Memory B cell (primary cell): ENCODE results near the gene PRELID2.
A peak's percentile ranks its signal among the peaks of the same experiment; 100 is the strongest.
"Not testable (repeated sequence)": the region's sequence is repeated elsewhere in the genome, so short reads cannot be mapped to it uniquely, and the experiment has no call there.

ENCODE experiments used
- ATAC-seq: fragments of 150-1000 bp; cut with Tn5 transposase; 2 replicates; pipeline ENCODE4 v1.10.0; 2021; ENCODE audit warnings: low read depth, mild to moderate bottlenecking, moderate library complexity
- DNase-seq, 2 donors: peaks; one replicate each; pipeline ENCODE4 v3.0.0; 2022; ENCODE audit warnings: low spot score in 2 of 2
- H3K27ac Mint-ChIP-seq: one replicate; pipeline ENCODE4 v1.8.0; 2022; ENCODE audit warnings: mild to moderate bottlenecking, moderate library complexity, mixed read lengths
- H3K27me3 Mint-ChIP-seq: one replicate; pipeline ENCODE4 v1.8.0; 2022; ENCODE audit warnings: mixed read lengths
- H3K36me3 Mint-ChIP-seq: one replicate; pipeline ENCODE4 v1.8.0; 2022; ENCODE audit warnings: mild to moderate bottlenecking, mixed read lengths
- H3K4me1 Mint-ChIP-seq: one replicate; pipeline ENCODE4 v1.8.0; 2022; ENCODE audit warnings: mixed read lengths
- H3K4me3 Mint-ChIP-seq: one replicate; pipeline ENCODE4 v1.8.0; 2022; ENCODE audit warnings: mild to moderate bottlenecking, moderate library complexity, mixed read lengths
- H3K9me3 Mint-ChIP-seq: one replicate; pipeline ENCODE4 v1.8.0; 2022; ENCODE audit warnings: mixed read lengths

PRELID2 gene

DNA sequence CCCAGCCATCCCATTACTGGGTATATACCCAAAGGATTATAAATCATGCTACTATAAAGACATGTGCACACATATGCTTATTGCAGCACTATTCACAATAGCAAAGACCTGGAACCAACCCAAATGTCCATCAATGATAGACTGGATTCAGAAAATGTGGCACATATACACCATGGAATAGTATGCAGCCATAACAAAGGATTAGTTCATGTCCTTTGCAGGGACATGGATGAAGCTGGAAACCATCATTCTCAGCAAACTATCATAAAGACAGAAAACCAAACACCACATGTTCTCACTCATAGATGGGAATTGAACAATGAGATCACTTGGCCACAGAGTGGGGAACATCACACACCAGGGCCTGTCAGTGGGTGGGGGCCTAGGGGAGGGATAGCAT is 36.6 kb downstream of the PRELID2 start:
- not testable (repeated sequence) for H3K36me3 Mint-ChIP-seq, H3K27me3 Mint-ChIP-seq, H3K27ac Mint-ChIP-seq, H3K4me1 Mint-ChIP-seq, H3K9me3 Mint-ChIP-seq, DNase-seq, ATAC-seq, H3K4me3 Mint-ChIP-seq

DNA sequence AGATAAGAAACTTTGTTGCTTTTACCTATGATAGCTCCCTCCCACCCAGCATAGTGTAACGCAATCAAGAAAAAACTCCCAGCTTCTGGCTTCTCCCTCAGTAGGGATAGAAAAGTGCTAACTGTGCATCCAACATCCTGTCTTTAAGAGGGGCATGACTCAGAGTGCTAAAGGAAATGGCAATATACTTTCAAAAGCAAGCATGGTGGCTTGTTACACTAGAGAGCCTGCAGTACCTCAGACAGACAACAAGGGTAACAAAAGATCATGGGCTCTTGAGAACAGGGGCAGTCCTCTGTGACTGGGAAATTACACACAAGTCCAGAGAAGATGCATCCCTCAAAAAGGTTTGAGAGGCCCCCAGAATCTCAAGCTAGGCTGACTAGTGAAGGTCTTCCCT is 37.8 kb downstream of the PRELID2 start:
- Mint-ChIP-seq H3K27ac (no peak overlapping the region), H3K27me3 (no peaks in the 10 kb centered on the region), H3K4me3 (no peak overlapping the region), H3K9me3 (peaks cover 4% of the 10 kb centered on the region), H3K4me1 (no peaks in the 10 kb centered on the region), H3K36me3 (peaks cover 6% of the 10 kb centered on the region)
- DNase-seq (no peak), ATAC-seq (no peak)

DNA sequence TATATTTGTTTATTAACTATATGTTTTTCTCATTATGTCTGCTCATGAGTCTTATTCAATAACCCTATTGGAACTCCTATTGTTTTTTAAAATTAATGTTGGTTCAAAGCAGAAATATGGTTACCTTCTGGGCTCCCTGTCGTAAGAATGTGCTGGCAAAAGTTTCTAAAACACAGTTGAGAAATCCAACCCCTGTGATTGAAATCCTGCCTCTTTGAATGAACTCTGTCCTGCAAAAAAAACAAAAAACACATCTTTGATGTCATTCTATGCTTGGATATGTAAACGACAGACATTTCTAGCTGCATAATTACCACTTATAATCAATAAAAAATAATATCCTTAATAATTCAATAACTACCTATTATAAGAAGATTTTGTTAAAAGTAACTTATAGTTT is 38.8 kb downstream of the PRELID2 start:
- Mint-ChIP-seq H3K9me3 (peaks cover 4% of the 10 kb centered on the region), H3K4me1 (no peaks in the 10 kb centered on the region), H3K36me3 (peaks cover 4% of the 10 kb centered on the region), H3K4me3 (no peak overlapping the region), H3K27me3 (no peaks in the 10 kb centered on the region), H3K27ac (no peak overlapping the region)
- ATAC-seq (no peak), DNase-seq (no peak)

DNA sequence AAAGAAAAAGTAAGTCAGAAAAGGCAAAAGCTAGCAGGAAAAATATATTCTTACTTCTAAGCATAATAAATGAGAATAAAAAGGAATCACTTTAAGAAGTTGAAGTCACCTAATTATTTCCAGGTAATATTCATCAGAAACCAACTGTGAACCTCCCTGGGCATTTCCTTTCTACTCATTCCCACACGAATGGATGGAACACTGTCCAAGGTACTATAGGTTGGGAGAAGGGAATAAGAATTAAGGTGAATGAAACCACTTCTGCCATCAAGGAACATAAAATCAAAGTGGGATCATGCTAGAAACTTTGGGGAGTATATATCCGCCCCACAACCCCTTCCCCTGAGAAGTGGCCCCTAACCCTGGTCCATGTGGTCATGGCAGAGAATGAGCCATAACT is 41.6 kb downstream of the PRELID2 start:
- H3K27ac Mint-ChIP-seq: no peak overlapping the region
- DNase-seq (no peak), ATAC-seq (no peak)
- no peaks in the 10 kb centered on the region for H3K27me3 Mint-ChIP-seq
- H3K9me3 Mint-ChIP-seq: peaks cover 6% of the 10 kb centered on the region
- peaks cover 4% of the 10 kb centered on the region for H3K36me3 Mint-ChIP-seq
- H3K4me1 Mint-ChIP-seq: no peaks in the 10 kb centered on the region
- H3K4me3 Mint-ChIP-seq: no peak overlapping the region

DNA sequence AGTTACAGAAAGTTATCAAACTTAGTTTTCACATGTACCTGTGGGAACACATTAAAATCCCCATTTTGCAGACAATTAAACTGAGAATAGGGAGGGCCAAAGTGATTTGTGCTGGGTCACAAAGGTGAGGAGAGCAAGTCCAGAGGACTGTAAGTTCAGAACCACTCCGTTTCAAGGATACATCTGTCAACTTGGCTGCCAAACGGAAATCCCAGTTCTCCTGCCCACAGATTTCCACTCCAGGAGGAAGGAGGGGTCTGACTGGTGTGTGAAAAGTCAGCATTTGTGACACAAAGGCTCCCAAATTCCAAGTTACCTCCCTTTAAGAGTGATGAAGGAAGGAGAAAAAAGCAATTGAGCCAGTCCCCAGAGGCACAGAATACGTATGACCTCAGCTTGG is 42.3 kb downstream of the PRELID2 start:
- Mint-ChIP-seq H3K4me3 (no peak overlapping the region), H3K9me3 (peaks cover 4% of the 10 kb centered on the region), H3K27ac (no peak overlapping the region), H3K27me3 (no peaks in the 10 kb centered on the region), H3K36me3 (peaks cover 5% of the 10 kb centered on the region), H3K4me1 (no peaks in the 10 kb centered on the region)
- DNase-seq: no peak
- ATAC-seq: no peak

DNA sequence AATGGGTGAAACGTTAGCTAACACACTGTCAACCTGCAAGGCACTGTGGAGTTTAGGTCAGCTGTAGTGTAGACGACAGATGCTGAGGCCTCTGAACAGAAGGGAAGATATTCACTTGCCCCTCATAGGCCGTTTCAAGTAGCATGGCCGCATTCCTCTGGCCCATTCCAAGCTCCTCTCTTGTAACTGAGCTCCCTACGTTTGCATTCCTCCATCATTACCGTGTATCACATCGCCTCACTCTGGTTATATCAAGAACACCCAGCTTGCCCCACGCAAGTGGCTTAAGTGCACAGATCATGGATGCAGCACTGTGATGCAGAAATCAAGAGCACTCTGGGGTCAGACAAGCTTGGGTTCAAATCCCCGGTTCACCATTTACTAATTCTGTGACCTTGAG is 43.3 kb downstream of the PRELID2 start:
- ATAC-seq (no peak), DNase-seq (no peak)
- Mint-ChIP-seq H3K4me3 (no peak overlapping the region), H3K27ac (no peak overlapping the region), H3K27me3 (no peaks in the 10 kb centered on the region), H3K9me3 (peaks cover 2% of the 10 kb centered on the region), H3K36me3 (peaks cover 6% of the 10 kb centered on the region), H3K4me1 (no peaks in the 10 kb centered on the region)

DNA sequence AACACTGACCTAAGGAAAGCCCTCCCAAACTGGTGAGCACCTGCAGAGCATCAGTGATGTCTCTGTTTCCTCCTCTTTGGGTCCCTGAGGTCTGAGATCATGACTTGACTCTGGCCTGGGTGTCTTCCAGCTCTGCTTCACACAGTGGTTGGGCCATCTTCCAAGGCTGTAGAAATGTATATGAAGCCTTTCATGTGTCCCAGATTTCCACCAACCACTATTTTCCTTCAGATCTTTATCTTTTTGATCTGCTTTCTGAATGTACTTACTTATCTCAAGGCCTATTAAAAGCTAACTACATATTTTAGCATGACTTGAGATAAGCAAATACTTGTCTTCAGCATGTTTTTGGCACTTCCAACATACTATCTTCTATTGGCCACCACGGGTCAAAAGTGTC is 47.1 kb downstream of the PRELID2 start:
- Mint-ChIP-seq H3K9me3 (peaks cover 2% of the 10 kb centered on the region), H3K4me1 (no peaks in the 10 kb centered on the region), H3K27ac (peak overlapping the region; percentile 36), H3K4me3 (no peak overlapping the region), H3K27me3 (no peaks in the 10 kb centered on the region), H3K36me3 (peaks cover 7% of the 10 kb centered on the region)
- no peak for DNase-seq
- no peak for ATAC-seq

DNA sequence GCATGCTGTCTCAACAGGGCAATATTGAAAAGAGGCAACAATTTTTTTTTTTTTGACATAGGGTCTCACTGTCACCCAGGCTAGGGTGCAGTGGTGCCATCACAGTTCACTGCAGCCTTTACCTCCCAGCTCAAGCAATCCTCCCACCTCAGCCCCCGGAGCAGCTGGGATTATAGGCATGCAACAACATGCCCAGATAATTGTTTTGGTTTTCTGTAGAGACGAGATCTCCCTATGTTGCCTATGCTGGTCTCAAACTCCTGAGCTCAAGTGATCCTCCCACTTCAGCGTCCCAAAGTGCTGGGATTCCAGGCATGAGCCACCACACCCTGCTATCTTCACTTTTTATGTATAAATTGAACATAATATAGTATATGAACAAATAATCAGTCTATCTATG is 47.6 kb downstream of the PRELID2 start:
- H3K27me3 Mint-ChIP-seq: no peaks in the 10 kb centered on the region

DNA sequence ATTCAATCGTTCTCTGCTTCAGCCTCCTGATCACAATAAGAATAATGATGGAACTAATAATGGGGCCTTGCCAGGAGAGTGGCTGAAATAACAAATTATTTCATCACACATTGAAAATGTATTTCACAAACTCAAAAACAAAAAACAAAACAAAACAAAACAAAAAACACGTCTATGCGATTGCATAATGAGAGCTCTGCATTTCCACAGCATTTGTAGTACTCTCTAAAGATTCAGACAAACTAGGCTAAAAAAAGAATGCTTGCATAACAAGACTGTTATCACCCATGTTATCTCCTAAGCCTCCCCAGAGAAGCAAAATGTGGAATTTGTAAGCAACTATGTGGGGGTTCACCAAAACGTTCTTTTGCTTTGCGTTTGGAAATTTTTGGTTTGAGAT is 48.1 kb downstream of the PRELID2 start:
- Mint-ChIP-seq H3K4me3 (no peak overlapping the region), H3K36me3 (peaks cover 7% of the 10 kb centered on the region), H3K4me1 (no peaks in the 10 kb centered on the region), H3K27ac (no peak overlapping the region), H3K27me3 (no peaks in the 10 kb centered on the region), H3K9me3 (peaks cover 2% of the 10 kb centered on the region)
- no peak for DNase-seq
- no peak for ATAC-seq

More for the DNA sequence above, 47.6 kb downstream of the PRELID2 start:
- H3K4me1 Mint-ChIP-seq: no peaks in the 10 kb centered on the region
- peaks cover 2% of the 10 kb centered on the region for H3K9me3 Mint-ChIP-seq
- DNase-seq (no peak), ATAC-seq (no peak)
- no peak overlapping the region for H3K4me3 Mint-ChIP-seq
- H3K27ac Mint-ChIP-seq: no peak overlapping the region
- peaks cover 7% of the 10 kb centered on the region for H3K36me3 Mint-ChIP-seq

DNA sequence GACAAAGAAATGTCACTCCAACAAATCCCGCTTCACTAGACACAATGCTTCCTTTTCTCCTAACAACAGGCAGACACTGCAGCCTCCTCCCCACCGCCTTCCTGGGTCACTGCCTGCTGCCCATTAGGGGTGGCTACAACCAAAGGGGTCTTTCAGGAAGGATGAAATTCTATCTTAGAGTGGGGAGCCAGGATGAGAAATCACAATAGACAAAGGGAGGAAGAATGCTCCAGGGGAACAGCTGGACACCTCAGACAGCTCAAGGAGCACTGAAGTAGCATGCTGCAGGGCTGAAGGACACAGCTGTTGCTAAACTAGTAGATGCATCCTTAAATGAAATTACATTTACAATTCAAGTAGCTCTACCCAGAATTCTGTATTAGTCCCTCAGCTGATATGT is 54.2 kb downstream of the PRELID2 start:
- no peak for ATAC-seq
- no peak for DNase-seq
- no peaks in the 10 kb centered on the region for H3K9me3 Mint-ChIP-seq
- H3K4me3 Mint-ChIP-seq: no peak overlapping the region
- H3K27ac Mint-ChIP-seq: no peak overlapping the region
- no peaks in the 10 kb centered on the region for H3K4me1 Mint-ChIP-seq
- no peaks in the 10 kb centered on the region for H3K36me3 Mint-ChIP-seq
- H3K27me3 Mint-ChIP-seq: no peaks in the 10 kb centered on the region

DNA sequence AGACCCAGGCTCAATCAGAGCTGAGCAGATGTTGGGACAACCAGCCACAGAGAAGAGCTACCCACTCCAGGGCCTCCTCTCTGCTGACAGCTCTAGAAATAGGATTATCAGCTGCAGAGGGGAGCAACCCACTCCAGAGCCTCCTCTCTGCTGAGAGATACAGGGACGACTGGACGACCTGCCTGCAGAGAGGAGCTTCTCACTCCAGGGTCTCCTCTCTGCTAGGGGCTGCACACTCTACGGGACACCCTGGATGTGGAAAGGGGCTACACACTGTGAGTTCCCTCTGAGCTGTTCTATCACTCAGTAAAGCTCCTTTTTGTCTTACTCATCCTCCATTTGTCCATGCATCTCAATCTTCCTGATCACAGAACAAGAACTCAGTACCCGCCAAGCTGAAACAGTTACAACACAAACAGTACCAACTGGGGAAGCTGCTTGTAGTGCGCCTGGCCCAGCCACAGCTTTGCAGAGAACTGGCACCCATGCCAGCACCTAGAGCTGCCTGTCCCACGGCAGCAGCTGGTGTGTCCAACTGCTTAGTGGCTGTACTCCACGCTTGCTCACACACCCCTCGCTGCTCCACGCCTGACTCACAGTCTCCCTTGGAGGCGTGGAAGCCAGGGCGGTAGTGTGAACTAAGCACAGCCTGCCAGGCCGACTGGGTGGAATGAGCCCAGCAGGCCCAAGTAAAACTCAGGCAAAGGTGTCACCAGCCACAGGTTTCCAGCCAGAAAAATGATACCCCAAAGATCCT is 56.8 kb downstream of the PRELID2 start:
- no peak for ATAC-seq
- DNase-seq: no peak
- no peaks in the 10 kb centered on the region for H3K36me3 Mint-ChIP-seq
- H3K27ac Mint-ChIP-seq: no peak overlapping the region
- H3K27me3 Mint-ChIP-seq: no peaks in the 10 kb centered on the region
- no peaks in the 10 kb centered on the region for H3K9me3 Mint-ChIP-seq
- H3K4me1 Mint-ChIP-seq: no peaks in the 10 kb centered on the region
- no peak overlapping the region for H3K4me3 Mint-ChIP-seq

DNA sequence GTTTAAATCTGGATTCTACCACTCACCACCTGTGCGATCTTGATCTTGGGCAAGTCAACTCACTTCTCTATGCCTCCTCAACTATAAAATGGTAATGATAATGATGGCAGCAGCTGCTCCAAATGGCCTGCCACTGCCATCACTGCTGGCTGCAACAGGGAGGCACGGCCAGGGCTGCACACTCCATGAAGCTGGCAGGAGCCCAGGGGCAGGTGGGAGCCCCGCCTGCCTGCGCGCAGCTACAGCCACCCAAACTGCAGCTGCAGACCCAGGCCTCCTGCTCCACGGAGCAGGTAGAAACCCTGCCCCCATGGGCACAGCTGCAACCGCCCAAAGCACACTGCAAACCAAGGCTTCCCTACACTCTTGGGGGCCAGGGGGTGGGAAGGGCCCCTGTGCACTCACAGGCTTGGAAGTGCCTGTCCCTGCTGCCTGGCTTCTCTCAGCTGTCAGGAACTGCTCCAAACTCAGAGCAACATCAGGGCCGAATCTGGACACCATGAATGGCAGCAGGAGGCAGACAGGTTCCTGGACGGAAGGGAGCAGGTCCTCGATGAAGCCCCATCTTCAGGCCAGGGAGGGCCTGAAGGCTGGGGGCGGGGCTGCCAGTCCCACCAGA is 57.6 kb downstream of the PRELID2 start:
- Mint-ChIP-seq H3K27ac (no peak overlapping the region), H3K4me3 (no peak overlapping the region), H3K27me3 (no peaks in the 10 kb centered on the region), H3K9me3 (no peaks in the 10 kb centered on the region), H3K36me3 (no peaks in the 10 kb centered on the region), H3K4me1 (no peaks in the 10 kb centered on the region)
- no peak for ATAC-seq
- DNase-seq: no peak

DNA sequence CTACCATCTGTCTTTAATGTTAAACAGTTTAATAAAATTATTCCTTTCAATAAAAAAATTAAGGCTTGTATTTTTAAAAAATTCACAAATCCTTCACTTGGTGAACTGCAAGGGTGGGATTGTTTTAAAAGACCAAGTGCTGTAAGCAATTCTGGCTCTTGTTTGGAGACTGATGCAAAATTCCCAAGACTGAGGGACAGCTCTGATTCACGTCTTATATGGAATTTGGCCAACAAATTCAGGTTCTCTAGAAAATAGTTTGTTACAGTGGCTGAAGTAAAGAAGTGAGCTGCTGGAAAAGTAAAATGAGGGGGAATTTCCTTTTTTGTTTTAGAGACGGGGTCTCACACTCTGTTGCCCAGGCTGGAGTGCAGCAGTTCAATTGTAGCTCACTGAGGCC is 58.3 kb downstream of the PRELID2 start:
- no peak overlapping the region for H3K27ac Mint-ChIP-seq
- no peak for ATAC-seq
- H3K4me3 Mint-ChIP-seq: no peak overlapping the region
- no peaks in the 10 kb centered on the region for H3K4me1 Mint-ChIP-seq
- no peaks in the 10 kb centered on the region for H3K27me3 Mint-ChIP-seq
- H3K36me3 Mint-ChIP-seq: no peaks in the 10 kb centered on the region
- no peak for DNase-seq
- no peaks in the 10 kb centered on the region for H3K9me3 Mint-ChIP-seq

DNA sequence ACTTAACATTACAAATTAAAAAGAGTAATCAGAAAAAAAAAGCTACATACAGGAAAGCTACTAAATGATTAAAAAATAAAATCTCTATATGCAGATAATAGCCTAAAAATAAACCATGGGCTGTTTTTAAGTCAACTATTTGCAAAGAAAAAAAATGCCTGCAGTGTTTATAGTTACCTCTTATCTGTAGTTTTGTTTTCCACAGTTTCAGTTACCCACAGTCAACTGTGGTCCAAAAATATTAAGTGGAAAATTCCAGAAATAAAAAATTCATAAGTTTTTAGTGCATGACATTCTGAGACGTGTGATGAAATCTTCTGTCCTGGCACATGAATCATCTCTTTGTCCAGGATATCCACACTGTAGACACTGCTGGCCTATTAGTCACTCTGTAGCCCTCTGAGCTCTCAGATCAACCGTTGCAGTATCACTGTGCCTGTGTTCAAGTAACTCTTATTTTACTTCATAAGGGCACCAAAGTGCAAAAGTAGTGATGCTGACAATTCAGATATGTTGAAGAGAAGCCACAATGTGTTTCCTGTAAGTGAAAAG is 59.2 kb downstream of the PRELID2 start:
- H3K27me3 Mint-ChIP-seq: no peaks in the 10 kb centered on the region
- no peak overlapping the region for H3K27ac Mint-ChIP-seq
- no peaks in the 10 kb centered on the region for H3K4me1 Mint-ChIP-seq
- no peak for ATAC-seq
- no peak for DNase-seq
- peaks cover 3% of the 10 kb centered on the region for H3K36me3 Mint-ChIP-seq
- H3K9me3 Mint-ChIP-seq: peaks cover 2% of the 10 kb centered on the region
- H3K4me3 Mint-ChIP-seq: no peak overlapping the region

DNA sequence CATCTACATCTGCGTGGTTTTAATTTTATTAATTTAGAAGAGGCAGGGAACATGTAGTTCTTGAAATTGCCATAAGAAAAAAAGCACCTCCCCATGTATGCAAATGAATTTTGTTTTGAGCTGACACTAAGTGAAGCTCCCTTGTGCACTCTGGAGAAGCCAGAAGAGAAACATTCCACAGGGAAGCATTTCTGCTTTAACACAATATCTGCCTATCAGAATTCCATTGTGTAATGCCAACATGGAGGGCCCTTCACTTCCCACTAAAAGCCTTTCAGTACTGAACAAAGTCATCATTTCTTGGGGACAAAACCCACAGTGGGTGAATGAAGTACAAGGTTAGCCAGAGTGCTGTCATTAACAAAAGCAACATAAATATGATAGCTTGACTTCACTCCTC is 59.7 kb downstream of the PRELID2 start:
- Mint-ChIP-seq H3K27me3 (no peaks in the 10 kb centered on the region), H3K27ac (no peak overlapping the region), H3K4me3 (no peak overlapping the region), H3K36me3 (peaks cover 3% of the 10 kb centered on the region), H3K4me1 (no peaks in the 10 kb centered on the region), H3K9me3 (peaks cover 2% of the 10 kb centered on the region)
- ATAC-seq (no peak), DNase-seq (no peak)
